HG03378 (cell line): ENCODE data around the gene LSAMP.

Source experiments
- ATAC-seq: cut with Tn5 transposase; IDR thresholded peaks from one replicate; pipeline ENCODE4 v1.9.1; 2021; ENCODE audit warnings: mild to moderate bottlenecking, moderate library complexity; ENCODE audit not compliant: unreplicated experiment

The LSAMP gene

DNA sequence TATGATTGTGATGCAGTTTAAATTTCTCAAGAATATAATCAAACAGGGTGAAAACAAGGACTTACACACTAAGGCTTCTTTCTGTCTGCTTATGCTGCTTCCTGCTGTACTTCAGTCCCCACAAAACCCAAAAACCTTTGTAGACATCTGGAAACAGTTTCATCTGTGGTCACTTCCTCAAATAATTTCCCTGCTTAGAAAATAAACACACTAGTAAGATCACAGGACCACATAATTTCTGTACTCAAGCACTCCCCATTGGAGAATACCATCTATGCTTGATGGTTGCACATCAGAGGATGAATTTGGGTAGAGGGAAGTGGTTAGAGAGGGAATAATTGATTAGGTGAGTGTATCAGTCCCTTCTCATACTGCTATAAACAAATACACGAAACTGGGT lies 266.2 kb downstream of the LSAMP start:
- ATAC-seq, result no peak

DNA sequence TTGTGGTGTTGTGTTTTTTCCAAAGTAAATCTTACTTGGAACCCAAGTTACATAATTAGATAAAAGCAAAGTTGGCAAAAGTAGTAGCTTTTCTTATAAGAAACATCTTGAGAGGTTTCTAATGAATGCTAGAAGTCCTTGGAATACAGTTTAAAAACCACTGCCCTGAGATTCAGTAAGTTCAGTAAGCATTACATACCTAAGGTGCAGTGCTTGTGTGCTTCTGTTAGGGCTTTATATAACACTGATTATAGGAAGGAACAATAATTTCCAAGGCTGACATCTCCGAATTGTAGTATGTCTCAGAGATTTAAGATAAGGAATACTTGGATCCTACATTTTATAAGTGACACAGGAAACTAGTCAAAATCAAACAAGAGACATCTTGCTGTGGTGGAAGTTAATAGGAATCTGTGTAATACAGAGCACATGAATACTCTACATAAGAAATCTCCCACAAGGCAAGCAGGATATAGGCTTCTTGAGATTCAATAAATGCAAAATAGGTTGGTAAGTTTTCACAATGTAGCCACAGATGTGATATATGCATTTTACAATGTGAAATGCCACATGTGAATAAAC lies 268.2 kb downstream of the LSAMP start:
- no peak for ATAC-seq

DNA sequence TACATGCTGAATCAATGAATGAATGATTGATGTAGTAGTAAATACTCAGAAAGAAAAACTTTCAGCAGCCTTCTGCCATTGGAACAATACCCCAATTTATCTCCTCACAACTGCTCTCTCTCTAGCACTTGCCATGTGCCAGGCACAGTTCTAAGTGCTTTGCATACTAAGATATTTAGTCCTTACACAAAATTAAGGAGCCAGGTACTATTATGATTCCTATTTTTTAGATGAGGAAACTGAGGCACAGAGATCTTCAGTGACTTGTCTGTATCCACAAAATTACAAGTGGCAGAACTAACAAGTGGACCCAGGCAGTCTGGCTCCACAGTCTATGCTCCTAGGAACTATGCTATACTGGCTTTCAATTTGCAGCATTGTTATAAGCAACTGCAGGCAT lies 279.2 kb downstream of the LSAMP start:
- no peak for ATAC-seq

DNA sequence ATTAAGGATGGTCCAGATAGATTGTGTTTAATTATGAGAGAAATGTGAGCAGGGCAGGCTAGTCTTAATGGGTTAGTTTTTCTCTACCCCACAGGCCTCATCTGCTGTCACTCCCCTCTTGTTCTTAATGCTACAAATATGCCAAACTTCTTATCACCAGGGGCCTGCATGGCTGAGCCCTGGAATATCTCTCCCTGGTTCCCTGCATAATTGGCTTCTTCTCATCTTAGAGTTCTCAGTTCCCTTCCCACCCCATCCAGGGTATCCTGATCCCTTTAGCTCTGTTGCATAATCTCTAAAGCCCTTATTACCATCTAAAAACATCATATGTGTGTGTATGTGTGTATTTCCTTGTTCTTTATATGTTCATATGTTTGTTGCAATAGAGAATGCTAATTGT lies 279.6 kb downstream of the LSAMP start:
- no peak for ATAC-seq

DNA sequence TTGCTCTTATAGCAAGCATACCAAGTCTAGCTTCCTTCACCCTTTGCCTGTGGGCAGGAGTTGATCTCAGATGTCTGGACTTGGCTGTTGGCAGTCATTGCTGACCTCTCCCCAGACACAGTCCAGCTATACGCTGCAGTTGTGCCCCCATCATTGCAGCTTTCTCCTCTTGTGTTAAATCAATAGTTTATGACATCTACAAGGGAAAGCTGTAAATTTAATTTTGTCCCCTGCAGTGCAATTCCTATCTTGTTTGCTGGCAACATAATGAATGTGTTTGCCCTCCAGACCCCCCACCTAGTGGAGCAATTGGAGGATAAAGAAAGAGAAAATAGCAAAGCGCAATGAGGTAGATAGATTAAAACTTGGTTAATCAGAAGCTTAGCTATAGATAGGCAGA lies 280.2 kb downstream of the LSAMP start:
- ATAC-seq, result no peak

DNA sequence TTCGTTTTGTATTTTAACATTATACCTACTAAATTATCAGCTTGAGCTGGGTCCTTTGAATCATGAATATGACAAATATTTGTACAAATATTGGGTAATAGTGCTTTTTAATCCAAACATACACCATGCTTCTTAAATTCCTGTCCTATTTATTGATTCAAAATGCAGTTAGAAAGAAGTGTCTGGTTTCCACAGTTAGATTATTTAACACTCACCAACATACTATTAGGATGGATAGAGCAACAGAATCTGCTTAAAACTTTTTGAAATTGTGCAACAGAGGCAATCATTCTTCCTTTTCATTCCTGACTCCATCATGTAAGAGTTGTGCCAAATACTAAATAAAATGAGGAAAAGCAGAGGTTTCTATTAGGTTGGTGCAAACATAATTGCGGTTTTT lies 281.2 kb downstream of the LSAMP start:
- no peak for ATAC-seq

DNA sequence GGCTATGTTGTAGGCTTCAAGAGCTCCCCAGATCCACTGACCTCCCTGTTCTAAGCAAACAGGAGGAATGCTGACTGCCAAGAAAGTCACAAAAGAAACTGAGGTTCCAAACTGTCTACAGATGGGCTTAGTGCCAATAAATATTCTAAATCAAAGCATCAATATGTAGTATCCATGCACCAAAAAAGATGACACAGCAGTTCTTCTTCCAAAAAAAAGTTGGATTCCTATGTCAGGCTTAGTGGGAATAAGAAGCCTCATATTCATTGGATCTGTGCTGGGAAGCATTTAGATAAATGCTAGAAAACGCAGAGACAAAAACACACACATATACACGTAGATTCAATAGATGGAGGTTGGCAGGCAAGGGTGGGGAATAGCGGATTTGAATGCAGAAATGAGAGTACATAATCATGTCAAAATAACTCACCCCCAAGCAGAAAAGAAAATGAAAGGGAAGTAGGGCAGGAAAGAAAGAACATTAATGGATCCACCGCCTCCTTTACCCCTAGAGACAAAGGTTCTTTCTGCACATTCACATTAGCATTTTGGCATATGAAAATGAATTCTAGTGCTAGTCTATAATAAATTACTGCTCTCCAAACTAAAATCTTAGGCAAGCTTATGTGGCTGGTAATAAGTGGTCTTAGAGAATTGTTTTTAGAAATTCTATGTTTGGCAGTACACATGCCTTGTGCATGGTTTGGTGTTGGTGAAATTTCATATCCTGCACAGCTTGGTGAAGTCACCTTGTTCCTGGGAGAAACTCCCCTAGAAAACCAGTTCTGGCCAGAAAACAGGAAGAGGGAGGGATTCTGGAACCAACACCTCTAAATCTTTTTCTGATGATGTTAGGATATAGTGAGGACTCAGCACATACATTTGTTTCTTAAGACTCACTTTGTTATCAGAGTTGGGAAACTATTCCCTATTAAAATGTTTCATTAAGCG lies 283.4 kb downstream of the LSAMP start:
- ATAC-seq, result no peak

DNA sequence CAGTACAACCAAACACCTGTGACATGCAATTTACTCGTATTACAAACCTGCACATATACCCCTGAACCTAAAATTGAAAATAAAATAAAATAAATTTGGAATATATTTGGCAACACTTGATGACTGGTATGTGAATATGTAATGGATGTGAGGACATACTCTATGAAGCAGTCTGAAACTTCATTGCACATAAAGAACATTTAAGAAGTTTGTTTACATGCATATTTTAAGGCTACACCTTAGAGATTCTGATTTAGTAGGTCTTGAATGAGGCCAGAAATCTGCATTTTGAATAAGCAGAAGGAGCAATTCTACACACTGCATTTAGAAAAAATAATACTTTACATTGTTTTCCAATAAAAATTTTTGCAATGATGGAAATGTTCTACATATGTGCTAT lies 284.7 kb downstream of the LSAMP start:
- no peak for ATAC-seq

DNA sequence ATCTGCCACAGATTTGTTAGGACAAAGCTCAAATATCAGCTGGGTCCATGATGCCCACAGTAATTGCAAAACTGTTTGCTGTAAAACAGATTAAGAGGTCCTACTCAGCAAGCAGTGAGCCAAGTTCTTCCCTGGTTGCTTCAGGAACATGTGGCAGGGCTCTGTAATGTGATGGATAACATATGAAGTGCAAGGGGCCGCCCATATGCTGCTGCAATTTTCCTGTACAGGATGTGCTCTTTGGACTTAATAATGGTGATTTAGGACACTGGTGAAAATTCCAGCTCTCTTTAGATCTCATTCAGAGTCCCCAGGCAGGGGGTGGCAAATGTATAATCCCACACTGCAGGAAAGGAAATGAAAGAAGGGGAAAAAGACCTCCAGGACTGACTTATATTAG lies 289.4 kb downstream of the LSAMP start:
- ATAC-seq, result no peak

DNA sequence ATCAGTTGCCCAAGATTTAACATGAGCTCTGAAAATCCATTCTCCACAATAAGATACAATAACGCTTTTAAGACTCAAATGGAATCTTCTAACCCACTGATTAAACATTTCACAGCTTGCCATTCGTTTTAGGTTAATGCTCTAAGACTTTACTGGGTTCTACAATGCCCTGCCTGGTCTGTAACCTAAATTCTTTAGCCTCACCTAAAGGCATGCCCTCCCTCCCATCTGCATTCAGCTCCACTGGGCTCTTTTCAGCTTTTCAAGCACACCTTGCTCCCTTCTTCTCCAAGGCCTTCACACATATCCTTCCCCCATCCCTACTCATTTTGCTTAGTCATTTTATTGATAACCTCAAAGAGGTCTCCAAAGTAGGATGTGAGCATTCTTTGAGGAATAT lies 290.9 kb downstream of the LSAMP start:
- ATAC-seq, result no peak

DNA sequence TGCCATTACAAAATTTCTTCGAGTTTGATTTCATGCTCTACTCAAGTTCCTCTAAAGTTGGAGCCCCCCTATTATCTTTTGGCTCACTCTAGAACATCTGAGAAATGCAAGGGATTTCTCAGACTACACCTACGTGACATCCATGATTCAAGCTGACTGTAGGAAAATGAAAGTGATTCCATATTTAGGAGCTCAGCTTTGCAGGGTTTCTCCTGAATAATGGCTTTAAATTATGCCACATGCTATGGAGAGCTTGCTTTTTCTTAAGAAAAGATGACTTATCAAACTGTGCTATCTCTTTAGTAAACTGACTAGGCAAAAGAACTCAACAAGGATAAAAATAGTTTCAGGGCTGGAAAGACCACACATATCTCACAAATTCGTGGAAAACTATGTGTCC lies 292.1 kb downstream of the LSAMP start:
- no peak for ATAC-seq

DNA sequence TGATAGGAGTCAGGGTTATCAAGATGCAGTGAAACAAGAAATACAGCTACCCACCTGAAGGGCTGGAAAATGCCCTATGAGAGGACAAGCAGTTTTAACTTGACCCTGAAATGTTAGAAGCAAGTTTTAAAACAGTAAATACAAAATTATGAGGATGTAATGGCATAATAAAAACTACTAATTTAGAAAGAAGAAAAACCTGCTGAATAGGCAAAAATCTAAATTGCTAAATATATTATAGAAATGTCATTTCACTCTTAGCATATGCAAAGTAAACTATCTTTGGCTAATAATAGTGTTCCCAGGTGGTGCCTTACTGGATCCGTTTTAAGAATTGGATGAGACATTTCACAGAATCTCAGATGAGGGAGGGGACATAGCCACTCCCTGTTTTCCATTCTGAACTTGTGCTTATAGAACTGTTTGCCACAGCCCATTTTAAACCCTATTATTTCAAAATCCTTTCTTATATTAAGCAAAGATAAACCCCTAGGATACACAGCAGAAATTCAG lies 294.6 kb downstream of the LSAMP start:
- ATAC-seq, result no peak

DNA sequence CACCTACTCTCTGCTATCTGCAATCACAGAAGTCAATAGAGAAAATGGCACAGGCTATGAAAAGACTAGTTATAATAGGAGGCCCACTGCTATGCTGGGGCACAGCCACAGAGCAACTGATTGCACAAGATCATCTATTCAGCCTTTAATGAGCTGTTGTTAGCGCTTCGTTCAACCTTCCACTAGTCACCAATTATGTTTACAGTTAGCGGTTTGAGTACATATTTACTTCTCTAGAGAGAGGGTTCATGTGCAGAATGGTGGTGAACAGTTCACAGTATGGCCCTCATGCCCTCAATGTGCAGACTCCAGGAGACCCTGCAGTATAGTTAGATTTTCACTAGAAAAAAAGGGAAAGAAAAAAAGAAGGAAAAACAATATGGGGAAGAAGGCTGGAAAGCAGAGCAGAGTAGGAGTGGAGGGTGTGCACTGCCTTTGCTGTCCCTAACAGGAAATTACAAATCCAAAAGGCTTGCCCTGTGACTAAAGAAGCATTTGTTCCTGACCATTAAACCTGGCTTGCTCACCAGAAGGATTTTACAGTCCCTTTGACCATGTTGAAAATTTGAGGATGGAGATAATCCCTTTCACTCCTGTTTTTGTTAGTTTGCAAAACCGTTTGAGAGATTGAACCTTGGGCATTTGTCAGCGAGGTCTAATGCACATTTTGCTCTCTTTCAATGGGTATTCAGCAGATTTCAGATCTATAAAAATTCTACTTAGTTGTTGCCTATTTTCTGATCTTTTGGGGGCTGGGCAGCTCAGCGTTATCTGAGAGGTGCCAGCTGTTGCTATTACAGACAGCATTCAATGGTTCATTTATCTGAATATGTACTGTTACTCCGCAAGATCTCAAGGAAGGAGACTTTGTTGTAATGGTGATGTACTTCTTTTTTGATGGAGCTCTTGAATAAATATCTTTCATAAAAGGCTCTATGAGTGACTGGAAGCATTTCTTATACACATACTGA lies 296.1 kb downstream of the LSAMP start:
- no peak for ATAC-seq

DNA sequence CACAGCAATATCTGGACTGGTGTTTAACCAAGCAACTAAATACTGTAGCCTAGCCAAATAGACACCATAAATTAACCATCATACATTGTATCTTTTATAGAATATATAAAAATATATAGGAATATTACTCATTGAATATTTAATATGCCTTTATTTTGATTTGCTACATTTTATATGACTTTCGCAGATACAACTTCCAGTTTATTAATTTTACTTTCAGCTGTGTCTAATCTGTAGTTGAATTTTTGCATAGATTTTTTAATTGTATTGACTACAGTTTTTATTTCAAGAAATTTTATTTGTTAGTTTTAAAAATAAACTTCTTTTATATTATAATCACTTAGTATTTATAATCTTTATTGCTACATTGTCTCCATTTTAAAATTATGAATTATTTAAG lies 299.7 kb downstream of the LSAMP start:
- no peak for ATAC-seq

DNA sequence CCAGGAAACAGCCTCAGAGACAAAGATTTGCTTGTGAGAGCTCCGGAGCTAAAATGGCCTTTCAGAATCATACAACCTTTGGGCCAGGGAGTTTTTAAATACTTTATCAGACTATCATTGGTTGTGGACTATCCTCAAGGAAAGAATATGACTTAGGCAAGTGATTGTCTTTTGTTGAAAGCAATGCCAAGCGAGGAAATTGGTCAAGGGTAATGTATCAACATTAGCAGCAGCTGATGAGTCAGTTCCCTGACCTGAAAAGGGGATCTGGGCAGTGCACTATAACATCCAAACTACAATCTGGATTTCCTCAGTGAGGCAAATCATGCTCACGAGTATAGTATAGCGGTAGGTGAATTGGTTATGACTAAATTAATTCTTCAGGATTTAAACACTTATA lies 303.6 kb downstream of the LSAMP start:
- no peak for ATAC-seq

DNA sequence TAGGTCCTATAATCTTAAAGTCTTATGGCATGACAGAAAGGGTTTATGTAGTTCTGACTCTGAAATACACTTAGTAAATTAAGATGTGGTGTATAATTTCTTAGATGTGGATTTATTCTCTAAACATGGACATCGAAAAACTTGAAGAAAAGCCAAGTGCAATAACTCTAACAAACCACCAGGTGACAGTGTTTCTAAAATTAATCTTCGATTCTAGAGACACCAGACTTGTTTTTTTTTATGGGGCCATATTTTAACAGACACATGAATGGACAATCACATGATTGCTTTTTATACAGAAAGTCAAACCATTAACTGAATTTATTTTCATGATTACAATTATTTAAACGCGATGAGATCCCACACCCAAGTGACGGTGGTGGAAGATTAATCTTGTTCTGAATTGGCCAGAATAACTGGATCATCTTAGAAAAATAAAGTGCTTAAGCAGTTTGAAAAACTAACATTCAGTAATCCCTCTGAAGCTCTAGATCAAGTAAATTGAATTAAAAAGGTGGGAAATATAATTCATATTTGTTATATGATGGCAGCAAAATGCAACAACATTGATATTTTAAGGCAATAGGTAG lies 305.1 kb downstream of the LSAMP start:
- no peak for ATAC-seq

DNA sequence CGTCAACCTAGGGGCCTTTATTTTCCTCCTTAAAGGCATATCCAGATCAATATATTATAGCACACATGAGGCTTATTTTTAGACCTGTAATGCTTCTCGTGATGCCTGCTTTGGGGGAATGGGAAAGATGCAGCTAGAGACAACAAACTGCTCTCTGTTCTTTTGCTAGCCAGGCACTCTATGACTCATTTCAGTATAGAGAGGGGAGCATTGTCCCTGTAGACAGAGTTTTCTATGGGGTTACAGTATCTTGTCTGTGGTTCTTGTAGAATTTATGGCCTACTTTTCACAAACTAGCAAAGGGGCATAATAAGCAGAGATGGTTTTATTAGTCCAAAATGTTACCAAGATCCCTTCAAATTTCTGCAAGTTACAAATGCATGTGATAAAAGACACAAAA lies 305.6 kb downstream of the LSAMP start:
- no peak for ATAC-seq

DNA sequence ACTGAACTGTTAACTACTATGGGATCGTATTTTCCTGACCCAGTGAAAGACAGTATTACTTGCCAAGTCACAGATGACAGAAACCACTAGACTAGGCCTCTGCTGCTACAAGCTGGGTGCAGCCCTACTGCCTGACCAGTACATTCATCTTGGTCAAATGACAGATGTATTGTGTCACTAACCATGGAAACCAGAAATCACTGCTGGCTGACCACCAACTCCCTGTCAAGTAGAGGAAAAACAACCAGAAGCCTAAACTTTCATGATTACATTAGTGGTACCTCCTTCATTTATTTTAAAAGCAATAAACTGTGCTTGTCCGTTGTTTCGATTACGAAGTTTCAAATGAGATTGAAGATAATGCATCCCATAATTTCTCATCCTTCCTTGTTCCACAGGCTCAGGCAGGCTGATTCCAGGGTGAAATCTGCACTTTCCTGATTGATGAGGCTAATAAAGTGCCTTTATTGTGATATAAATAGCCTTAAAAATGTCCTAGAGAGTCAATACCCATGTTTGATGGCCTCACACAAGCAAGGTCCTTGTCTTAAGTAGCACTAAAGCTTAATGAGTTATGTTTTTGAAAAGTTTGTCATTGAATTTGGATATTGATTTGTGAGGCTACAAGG lies 309.7 kb downstream of the LSAMP start:
- no peak for ATAC-seq

DNA sequence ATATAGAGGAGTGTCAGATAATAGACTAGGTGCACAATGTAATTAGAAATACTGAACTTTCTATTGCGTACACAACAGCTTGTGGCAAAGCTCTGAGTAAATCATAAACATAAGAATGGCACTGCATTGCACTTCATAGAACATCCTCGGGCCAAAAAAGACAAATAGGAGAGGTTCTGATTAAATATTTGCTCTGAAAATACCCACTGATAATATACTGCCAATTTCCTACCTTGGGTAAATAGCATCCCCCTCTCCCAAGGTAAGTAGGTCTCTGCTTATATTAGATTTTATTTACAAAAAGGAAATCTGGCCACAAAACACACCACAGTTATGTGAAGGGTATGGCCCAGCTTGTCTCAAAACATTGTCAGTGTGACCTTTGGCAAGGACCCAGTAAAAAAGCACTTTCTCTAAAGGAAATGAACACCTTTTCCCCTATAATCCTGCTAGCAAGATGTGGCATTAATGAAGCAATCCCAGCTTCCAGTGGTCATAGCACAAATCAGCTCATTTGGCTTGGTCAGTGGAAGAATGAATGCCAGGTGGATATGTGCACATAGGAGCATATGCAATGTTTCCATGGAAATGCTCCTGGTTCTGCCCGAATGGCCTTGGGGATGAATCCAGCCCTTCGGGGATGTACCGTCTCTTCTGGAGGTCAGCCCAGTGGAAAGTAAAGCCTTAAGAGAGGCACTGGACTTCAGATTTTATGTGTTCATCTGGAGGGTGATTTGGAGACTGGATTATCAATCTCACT lies 315.9 kb downstream of the LSAMP start:
- no peak for ATAC-seq

DNA sequence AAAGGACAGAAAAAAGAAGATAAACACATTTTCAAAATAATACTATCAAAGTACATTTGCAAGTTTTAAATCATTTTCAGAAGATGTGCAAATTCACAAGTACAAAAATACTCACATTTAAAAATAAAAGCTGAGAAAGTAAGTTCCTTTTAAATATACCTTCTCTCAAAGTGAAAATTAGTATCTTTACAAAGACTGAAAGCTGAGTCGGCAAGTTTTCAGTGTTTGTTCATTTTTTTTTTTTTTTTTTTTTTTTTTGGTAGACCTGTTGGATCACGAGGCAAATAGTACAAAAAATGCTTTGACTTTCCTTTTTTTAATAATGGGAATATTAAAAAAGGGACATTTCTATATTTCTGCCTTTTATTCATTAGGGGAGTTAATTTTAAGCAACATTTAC lies 317.8 kb downstream of the LSAMP start:
- ATAC-seq, result no peak
